Esophagus squamous epithelium (tissue), 4 donors: ENCODE data around the gene SERPINA4.

Experiments
- CTCF ChIP-seq, 6 experiments: fragments of 450-650 bp in 4 of 6; fragments of 200-600 bp in 2 of 6; sonication (generic) in 2 of 6; IDR thresholded peaks; one replicate each; pipeline ENCODE4 v1.5.1; 2016 to 2019; ENCODE audit warnings: antibody characterized with exemption in 6 of 6, mild to moderate bottlenecking in 4 of 6, moderate library complexity in 4 of 6
- POLR2A ChIP-seq, 4 donors: fragments of 450-650 bp; IDR thresholded peaks; one replicate each; pipeline ENCODE4 v1.6.1; 2017; ENCODE audit warnings: antibody characterized with exemption in 4 of 4, mild to moderate bottlenecking in 4 of 4, moderate library complexity in 3 of 4

- no peak for TF ChIP-seq CTCF (IDR thresholded peaks at IDR 0.05)
- TF ChIP-seq POLR2A (IDR thresholded peaks at IDR 0.05): no peak
These were observed 22.3 kb downstream of the SERPINA4 start for GRCh38 chr14:94583557-94583956.
